DOHH2 (cell line): ENCODE data around the gene CPSF4L.

Experiments
- CTCF ChIP-seq: fragments of 200-600 bp; sonication (generic); IDR thresholded peaks from one replicate; pipeline ENCODE4 v1.5.1; 2014; ENCODE audit warnings: antibody characterized with exemption, mild to moderate bottlenecking, low read depth, low read length; ENCODE audit not compliant: poor library complexity, severe bottlenecking
- EZH2phosphoT487 ChIP-seq: fragments of 200-600 bp; sonication (generic); IDR thresholded peaks from 2 replicates; pipeline ENCODE4 v1.6.1; 2017; ENCODE audit warnings: borderline replicate concordance, mild to moderate bottlenecking, antibody characterized with exemption, low read length, moderate library complexity, mixed read lengths

GRCh38 chr17:73211745-73212144 lies 49.9 kb downstream of the CPSF4L start:
- TF ChIP-seq CTCF: no peak
- TF ChIP-seq EZH2phosphoT487: no peak
